K562 (cell line): ENCODE measurements around the gene CERS2. TPM values are rescaled to one million over a fixed set of nuclear protein-coding genes. Genes with fewer than 3 reads are reported as not detected.

Experiments
- BRD9 ChIP-seq: fragments of 450-650 bp; IDR thresholded peaks from 2 replicates; pipeline ENCODE4 v1.6.1; 2018; ENCODE audit warnings: low read depth; ENCODE audit not compliant: partially characterized antibody
- CBX2 ChIP-seq: fragments of 200-600 bp; sonication (generic); IDR thresholded peaks from one replicate; pipeline ENCODE4 v1.6.1; 2012; ENCODE audit warnings: mild to moderate bottlenecking, low read length, inconsistent platforms; ENCODE audit not compliant: insufficient read depth, poor library complexity, severe bottlenecking
- ETV1 ChIP-seq: fragments of 450-650 bp; conservative IDR thresholded peaks from 2 replicates; pipeline ENCODE4 v1.6.1; 2016; ENCODE audit warnings: missing genetic modification characterization, control low read depth, low read depth, missing compliant biosample characterization
- ETV6 ChIP-seq, 3 experiments: fragments of 150-350 bp in 1 of 3; sonication (generic) in 1 of 3; formaldehyde crosslinking in 1 of 3; IDR thresholded peaks; 2 replicates each; pipeline versions ENCODE4 v1.6.1 to v1.8.0; 2014 to 2022; ENCODE audit warnings: borderline replicate concordance in 2 of 3, low read depth in 2 of 3, antibody characterized with exemption in 1 of 3, low read length in 1 of 3, mild to moderate bottlenecking in 1 of 3, missing genetic modification reagents in 1 of 3
- HLTF ChIP-seq: fragments of 450-650 bp; IDR thresholded peaks from 2 replicates; pipeline ENCODE4 v1.6.1; 2016
- HMGN3 ChIP-seq: IDR thresholded peaks from 2 replicates; pipeline ENCODE4 v1.6.1; 2011; ENCODE audit warnings: borderline replicate concordance, low read depth, mild to moderate bottlenecking, mixed read lengths, low read length; ENCODE audit not compliant: insufficient read length; ENCODE audit errors: extremely low read depth
- KAT7 ChIP-seq: sonication (generic); formaldehyde crosslinking; IDR thresholded peaks from 2 replicates; pipeline ENCODE4 v1.8.0; 2022; ENCODE audit warnings: missing genetic modification reagents, mild to moderate bottlenecking, borderline replicate concordance
- MBD2 ChIP-seq: sonication (generic); IDR thresholded peaks from 2 replicates; pipeline ENCODE4 v1.6.1; 2016; ENCODE audit warnings: low read depth, borderline replicate concordance
- NCOA2 ChIP-seq, 2 experiments: fragments of 450-650 bp; IDR thresholded peaks; 2 replicates each; pipeline ENCODE4 v1.6.1; 2018; ENCODE audit warnings: mild to moderate bottlenecking in 2 of 2, moderate library complexity in 1 of 2; ENCODE audit not compliant: partially characterized antibody in 2 of 2
- NR1H2 ChIP-seq: sonication (generic); formaldehyde crosslinking; IDR thresholded peaks from 2 replicates; pipeline ENCODE4 v1.4.0; 2020; ENCODE audit warnings: mild to moderate bottlenecking, missing genetic modification reagents
- NRF1 ChIP-seq, 2 experiments: fragments of 450-650 bp; IDR thresholded peaks in 1 of 2; conservative IDR thresholded peaks in 1 of 2; 2 replicates each; pipeline ENCODE4 v1.6.1; 2014; ENCODE audit warnings: mild to moderate bottlenecking in 2 of 2
- SIN3A ChIP-seq, 2 experiments: fragments of 150-350 bp in 1 of 2; IDR thresholded peaks; 2 replicates each; pipeline ENCODE4 v1.6.1; 2011 to 2016; ENCODE audit warnings: borderline replicate concordance in 2 of 2, low read depth in 2 of 2, low read length in 2 of 2, mild to moderate bottlenecking in 2 of 2, moderate library complexity in 2 of 2; ENCODE audit not compliant: control insufficient read depth in 1 of 2
- SMC3 ChIP-seq: conservative IDR thresholded peaks from 2 replicates; pipeline ENCODE4 v1.6.1; 2011; ENCODE audit warnings: low read depth, low read length, improper control_type of control experiment; ENCODE audit not compliant: insufficient read depth
- ZNF133 ChIP-seq: fragments of 250-450 bp; sonication (Bioruptor Pico); IDR thresholded peaks from 2 replicates; pipeline ENCODE4 v1.4.0; 2020; ENCODE audit warnings: mild to moderate bottlenecking
- ZNF347 ChIP-seq: fragments of 450-650 bp; formaldehyde crosslinking; IDR thresholded peaks from 2 replicates; pipeline ENCODE4 v1.4.0; 2020; ENCODE audit warnings: low read depth, mild to moderate bottlenecking, moderate library complexity
- ZNF384 ChIP-seq: IDR thresholded peaks from 2 replicates; pipeline ENCODE4 v1.6.1; 2012; ENCODE audit warnings: low read depth, low read length, improper control_type of control experiment
- ZZZ3 ChIP-seq: fragments of 450-650 bp; IDR thresholded peaks from 2 replicates; pipeline ENCODE4 v1.6.1; 2016; ENCODE audit warnings: antibody characterized with exemption, mild to moderate bottlenecking, moderate library complexity
- polyA plus RNA-seq, 8 experiments: library from polyadenylated mRNA; depleted of rRNA in 4 of 8; stranded (reverse) in 5 of 8; unstranded in 3 of 8; fragments of >200 nt; fragmentation: Nextera tagmentation in 2 of 8; fragmentation: Illumina TruSeq in 1 of 8; extraction: Ambion mirVana in 2 of 8; extraction: Trizol in 1 of 8; gene quantifications; 2 replicates each; pipeline versions ENCODE4 v1.2.1 to v1.2.3, GENCODE V29; 2011 to 2014; ENCODE audit warnings: inconsistent platforms in 1 of 8, missing spikeins in 1 of 8
- total RNA-seq, 7 experiments: library from RNA; depleted of rRNA in 6 of 7; stranded (reverse); fragments of >200 nt in 6 of 7; fragmentation: Illumina TruSeq in 2 of 7; extraction: Trizol in 2 of 7; gene quantifications; 2 replicates each; pipeline versions ENCODE4 v1.2.1 to v1.2.3, GENCODE V29; 2011 to 2021; ENCODE audit warnings: low replicate concordance in 1 of 7
- TF ChIP-seq, protein P1 (sequence below): sonication (generic); formaldehyde crosslinking; IDR thresholded peaks from 2 replicates; pipeline ENCODE4 v1.8.0; 2022; ENCODE audit warnings: mild to moderate bottlenecking, missing genetic modification reagents
- TF ChIP-seq, protein P2 (sequence below), 2 experiments: IDR thresholded peaks; 2 replicates each; pipeline ENCODE4 v1.6.1; 2012; ENCODE audit warnings: improper control_type of control experiment in 2 of 2, low read depth in 2 of 2, low read length in 2 of 2, borderline replicate concordance in 1 of 2
- TF ChIP-seq, protein P3 (sequence below): fragments of 250-450 bp; sonication (Bioruptor Pico); IDR thresholded peaks from 2 replicates; pipeline ENCODE4 v1.8.0; 2021; ENCODE audit warnings: moderate library complexity, mild to moderate bottlenecking, inconsistent platforms

The CERS2 gene
- total and polyA plus RNA-seq, 9 of the 15 experiments (the other 6 are each of a cell fraction or from before 2014, with no cell fraction given): 23.4 to 295 (median 132) TPM

DNA sequence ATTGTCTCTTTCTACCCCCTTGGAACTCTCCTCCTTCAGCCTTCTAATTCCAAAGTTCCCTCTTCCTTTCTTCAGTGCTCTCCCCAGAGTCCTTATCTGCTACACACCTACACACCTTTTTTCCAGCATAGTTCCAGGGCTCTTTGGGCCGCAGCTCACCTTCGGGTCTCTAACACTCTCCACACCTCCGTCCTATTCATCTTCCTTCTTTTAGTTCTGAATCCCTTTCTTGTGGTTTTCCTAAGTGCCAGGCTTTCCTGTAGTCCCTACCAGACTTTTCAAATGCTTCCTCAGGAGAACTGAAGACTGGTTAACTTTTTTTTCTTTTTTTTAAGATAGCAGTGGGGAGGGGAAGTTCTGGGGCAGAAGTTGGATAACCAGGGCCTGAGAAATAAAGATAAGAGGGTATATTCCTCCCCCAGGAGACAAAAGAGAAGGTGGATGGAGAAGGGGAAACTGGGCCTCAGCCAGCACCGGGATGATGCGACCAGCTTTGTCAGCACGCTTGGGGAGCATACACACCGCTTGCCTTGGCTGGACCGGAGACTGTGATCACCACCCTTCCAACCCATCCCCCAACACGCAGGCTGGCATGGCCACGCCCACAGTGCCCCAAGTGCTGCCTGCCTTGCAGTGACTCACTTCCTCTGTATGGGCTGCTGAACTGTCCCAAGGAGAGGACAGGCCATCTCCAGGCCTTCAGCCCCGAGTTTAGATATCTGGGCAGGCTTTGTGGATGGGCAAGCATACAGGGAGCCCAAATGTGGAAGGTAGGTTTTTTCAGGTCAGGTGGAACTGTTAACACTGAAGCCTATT lies 2.5 kb upstream of the CERS2 start (continued):
- TF ChIP-seq KAT7 (CRISPR knock-in tag): peak; percentile 86; the same call in 1 of the 2 replicates
- TF ChIP-seq ETV6 (IDR thresholded peaks at IDR 0.05; ENCODE audit: borderline replicate concordance in 1 of 2, low read depth in 2 of 2, low read length in 1 of 2): peak in 1 of 2 experiments; percentile 68; a peak in 1 of 4 replicates
- no peak for TF ChIP-seq ETV6 (CRISPR knock-in tag; IDR thresholded peaks at IDR 0.05; ENCODE audit: borderline replicate concordance)
- no peak for TF ChIP-seq CBX2
- TF ChIP-seq, protein P1, sequence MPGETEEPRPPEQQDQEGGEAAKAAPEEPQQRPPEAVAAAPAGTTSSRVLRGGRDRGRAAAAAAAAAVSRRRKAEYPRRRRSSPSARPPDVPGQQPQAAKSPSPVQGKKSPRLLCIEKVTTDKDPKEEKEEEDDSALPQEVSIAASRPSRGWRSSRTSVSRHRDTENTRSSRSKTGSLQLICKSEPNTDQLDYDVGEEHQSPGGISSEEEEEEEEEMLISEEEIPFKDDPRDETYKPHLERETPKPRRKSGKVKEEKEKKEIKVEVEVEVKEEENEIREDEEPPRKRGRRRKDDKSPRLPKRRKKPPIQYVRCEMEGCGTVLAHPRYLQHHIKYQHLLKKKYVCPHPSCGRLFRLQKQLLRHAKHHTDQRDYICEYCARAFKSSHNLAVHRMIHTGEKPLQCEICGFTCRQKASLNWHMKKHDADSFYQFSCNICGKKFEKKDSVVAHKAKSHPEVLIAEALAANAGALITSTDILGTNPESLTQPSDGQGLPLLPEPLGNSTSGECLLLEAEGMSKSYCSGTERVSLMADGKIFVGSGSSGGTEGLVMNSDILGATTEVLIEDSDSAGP (CRISPR knock-in tag): no peak
- TF ChIP-seq ZNF384: peak; percentile 98
- no peak for TF ChIP-seq NCOA2 (IDR thresholded peaks at IDR 0.05; ENCODE audit: partially characterized antibody in 2 of 2)
- TF ChIP-seq SIN3A (IDR thresholded peaks at IDR 0.05; ENCODE audit: borderline replicate concordance in 2 of 2, control insufficient read depth in 1 of 2, low read depth in 2 of 2, low read length in 2 of 2): peak; percentile 35 to 42; a peak in 1 of 4 replicates
- peak; percentile 71 for TF ChIP-seq HMGN3
- peak; percentile 23 to 33; a peak in 2 of 4 replicates for TF ChIP-seq NRF1 (conservative IDR thresholded peaks at IDR 0.05 in 1 of 2, IDR thresholded peaks at IDR 0.05 in 1 of 2)
- TF ChIP-seq NR1H2 (CRISPR knock-in tag): no peak
- TF ChIP-seq HLTF: no peak; the same call in 1 of the 2 replicates
- TF ChIP-seq, protein P2, sequence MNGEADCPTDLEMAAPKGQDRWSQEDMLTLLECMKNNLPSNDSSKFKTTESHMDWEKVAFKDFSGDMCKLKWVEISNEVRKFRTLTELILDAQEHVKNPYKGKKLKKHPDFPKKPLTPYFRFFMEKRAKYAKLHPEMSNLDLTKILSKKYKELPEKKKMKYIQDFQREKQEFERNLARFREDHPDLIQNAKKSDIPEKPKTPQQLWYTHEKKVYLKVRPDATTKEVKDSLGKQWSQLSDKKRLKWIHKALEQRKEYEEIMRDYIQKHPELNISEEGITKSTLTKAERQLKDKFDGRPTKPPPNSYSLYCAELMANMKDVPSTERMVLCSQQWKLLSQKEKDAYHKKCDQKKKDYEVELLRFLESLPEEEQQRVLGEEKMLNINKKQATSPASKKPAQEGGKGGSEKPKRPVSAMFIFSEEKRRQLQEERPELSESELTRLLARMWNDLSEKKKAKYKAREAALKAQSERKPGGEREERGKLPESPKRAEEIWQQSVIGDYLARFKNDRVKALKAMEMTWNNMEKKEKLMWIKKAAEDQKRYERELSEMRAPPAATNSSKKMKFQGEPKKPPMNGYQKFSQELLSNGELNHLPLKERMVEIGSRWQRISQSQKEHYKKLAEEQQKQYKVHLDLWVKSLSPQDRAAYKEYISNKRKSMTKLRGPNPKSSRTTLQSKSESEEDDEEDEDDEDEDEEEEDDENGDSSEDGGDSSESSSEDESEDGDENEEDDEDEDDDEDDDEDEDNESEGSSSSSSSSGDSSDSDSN (IDR thresholded peaks at IDR 0.05; ENCODE audit: borderline replicate concordance in 1 of 2, low read depth in 2 of 2, low read length in 2 of 2): peak; percentile 83 to 90; a peak in 3 of 4 replicates
- TF ChIP-seq ZNF347: no peak
- no peak for TF ChIP-seq ZZZ3
- TF ChIP-seq SMC3: no peak
- TF ChIP-seq, protein P3, sequence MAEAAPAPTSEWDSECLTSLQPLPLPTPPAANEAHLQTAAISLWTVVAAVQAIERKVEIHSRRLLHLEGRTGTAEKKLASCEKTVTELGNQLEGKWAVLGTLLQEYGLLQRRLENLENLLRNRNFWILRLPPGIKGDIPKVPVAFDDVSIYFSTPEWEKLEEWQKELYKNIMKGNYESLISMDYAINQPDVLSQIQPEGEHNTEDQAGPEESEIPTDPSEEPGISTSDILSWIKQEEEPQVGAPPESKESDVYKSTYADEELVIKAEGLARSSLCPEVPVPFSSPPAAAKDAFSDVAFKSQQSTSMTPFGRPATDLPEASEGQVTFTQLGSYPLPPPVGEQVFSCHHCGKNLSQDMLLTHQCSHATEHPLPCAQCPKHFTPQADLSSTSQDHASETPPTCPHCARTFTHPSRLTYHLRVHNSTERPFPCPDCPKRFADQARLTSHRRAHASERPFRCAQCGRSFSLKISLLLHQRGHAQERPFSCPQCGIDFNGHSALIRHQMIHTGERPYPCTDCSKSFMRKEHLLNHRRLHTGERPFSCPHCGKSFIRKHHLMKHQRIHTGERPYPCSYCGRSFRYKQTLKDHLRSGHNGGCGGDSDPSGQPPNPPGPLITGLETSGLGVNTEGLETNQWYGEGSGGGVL (CRISPR knock-in tag): no peak
- TF ChIP-seq BRD9: peak; percentile 93
- peak; percentile 69 for TF ChIP-seq MBD2
- TF ChIP-seq ZNF133 (CRISPR knock-in tag): no peak
- peak; percentile 77 for TF ChIP-seq ETV1 (tag)
